Cardiac muscle cell (in vitro differentiated cells and primary cell): ENCODE measurements around the gene RBM34. TPM values are rescaled to one million over a fixed set of nuclear protein-coding genes. Genes with fewer than 3 reads are reported as not detected.
"Not testable (repeated sequence)": the region's sequence is repeated elsewhere in the genome, so short reads cannot be mapped to it uniquely, and the experiment has no call there.

ENCODE experiments used
- DNase-seq, 2 donors: peaks; one replicate each; pipeline versions ENCODE4 v3.0.0 to v3.0.0-alpha.2; 2010 to 2017; ENCODE audit warnings: low read depth in 1 of 2, low spot score in 1 of 2
- H3K27ac ChIP-seq: fragments of 200-600 bp; sonication (generic); 2 replicates; pipeline ENCODE4 v1.5.1; 2016
- H3K27me3 ChIP-seq: fragments of 200-600 bp; sonication (generic); 2 replicates; pipeline ENCODE4 v1.6.0; 2016; ENCODE audit warnings: control low read depth
- H3K36me3 ChIP-seq: fragments of 200-600 bp; sonication (generic); 2 replicates; pipeline ENCODE4 v1.5.1; 2016; ENCODE audit warnings: control low read depth
- H3K4me1 ChIP-seq: fragments of 200-600 bp; sonication (generic); 2 replicates; pipeline ENCODE4 v1.8.1; 2017; ENCODE audit warnings: low read depth, mild to moderate bottlenecking, mixed run types
- H3K4me3 ChIP-seq: fragments of 200-600 bp; sonication (generic); 2 replicates; pipeline ENCODE4 v1.5.1; 2016; ENCODE audit warnings: mild to moderate bottlenecking
- H3K9me3 ChIP-seq: fragments of 200-600 bp; sonication (generic); 2 replicates; pipeline ENCODE4 v1.5.1; 2017; ENCODE audit warnings: low read depth, mild to moderate bottlenecking, control low read depth
- CTCF ChIP-seq: IDR thresholded peaks from 2 replicates; pipeline ENCODE4 v1.5.1; 2012; ENCODE audit warnings: low read depth, mild to moderate bottlenecking, low read length
- polyA plus RNA-seq: library from polyadenylated mRNA; unstranded; fragments of >200 nt; fragmentation: Nextera tagmentation; extraction: Ambion mirVana; gene quantifications from 2 replicates; pipeline ENCODE4 v1.2.1, GENCODE V29; 2016
- total RNA-seq: library from RNA; depleted of rRNA; stranded (reverse); fragments of >200 nt; gene quantifications from 2 replicates; pipeline ENCODE4 v1.2.3, GENCODE V29; 2016

RBM34 gene
- total and polyA plus RNA-seq, 2 experiments from 2014 or later: 40.7 to 63.8 TPM

GRCh38 chr1:235098991-235099390, 62.1 kb downstream of the RBM34 start:
- no peak for TF ChIP-seq CTCF
- no peaks in the 10 kb centered on the region for H3K9me3 ChIP-seq
- no peak overlapping the region for H3K4me3 ChIP-seq
- DNase-seq: no peak
- H3K36me3 ChIP-seq: no peaks in the 10 kb centered on the region
- no peaks in the 10 kb centered on the region for H3K4me1 ChIP-seq
- no peak overlapping the region for H3K27ac ChIP-seq
- no peaks in the 10 kb centered on the region for H3K27me3 ChIP-seq

GRCh38 chr1:235098547-235098946, 62.5 kb downstream of the RBM34 start:
- no peak for TF ChIP-seq CTCF
- H3K27me3 ChIP-seq: no peaks in the 10 kb centered on the region
- no peak for DNase-seq

GRCh38 chr1:235097501-235097900, 63.5 kb downstream of the RBM34 start:
- H3K36me3 ChIP-seq, H3K4me1 ChIP-seq, H3K9me3 ChIP-seq, H3K27ac ChIP-seq, H3K27me3 ChIP-seq, DNase-seq, H3K4me3 ChIP-seq: not testable (repeated sequence)

More at GRCh38 chr1:235098547-235098946, 62.5 kb downstream of the RBM34 start:
- H3K4me1 ChIP-seq: peaks cover 2% of the 10 kb centered on the region
- H3K4me3 ChIP-seq: no peak overlapping the region
- no peaks in the 10 kb centered on the region for H3K36me3 ChIP-seq
- H3K9me3 ChIP-seq: no peaks in the 10 kb centered on the region
- H3K27ac ChIP-seq: no peak overlapping the region

- peaks cover 4% of the 10 kb centered on the region for H3K4me1 ChIP-seq
- no peak overlapping the region for H3K4me3 ChIP-seq
- no peak overlapping the region for H3K27ac ChIP-seq
- no peak for TF ChIP-seq CTCF
- no peaks in the 10 kb centered on the region for H3K36me3 ChIP-seq
- no peaks in the 10 kb centered on the region for H3K27me3 ChIP-seq
- no peaks in the 10 kb centered on the region for H3K9me3 ChIP-seq
- no peak for DNase-seq
These were observed 65.0 kb downstream of the RBM34 start for GRCh38 chr1:235095938-235096562.

GRCh38 chr1:235093696-235094592, 67.1 kb downstream of the RBM34 start:
- Histone ChIP-seq H3K4me3 (no peak overlapping the region), H3K4me1 (peaks cover 4% of the 10 kb centered on the region), H3K27ac (no peak overlapping the region), H3K27me3 (no peaks in the 10 kb centered on the region), H3K36me3 (no peaks in the 10 kb centered on the region), H3K9me3 (no peaks in the 10 kb centered on the region)
- peak; percentile 77 to 79 for DNase-seq
- TF ChIP-seq CTCF: peak; percentile 95

GRCh38 chr1:235093013-235093695, 67.9 kb downstream of the RBM34 start:
- DNase-seq: peak; percentile 77 to 82
- TF ChIP-seq CTCF: peak; percentile 30
- Histone ChIP-seq H3K4me3 (no peak overlapping the region), H3K9me3 (no peaks in the 10 kb centered on the region), H3K36me3 (no peaks in the 10 kb centered on the region), H3K4me1 (peaks cover 4% of the 10 kb centered on the region), H3K27ac (no peak overlapping the region), H3K27me3 (no peaks in the 10 kb centered on the region)

GRCh38 chr1:235092415-235092814, 68.6 kb downstream of the RBM34 start:
- H3K36me3 ChIP-seq, H3K4me1 ChIP-seq, H3K9me3 ChIP-seq, H3K27ac ChIP-seq, H3K27me3 ChIP-seq, H3K4me3 ChIP-seq, DNase-seq: not testable (repeated sequence)

GRCh38 chr1:235092045-235092406, 69.0 kb downstream of the RBM34 start:
- not testable (repeated sequence) for H3K9me3 ChIP-seq, DNase-seq, H3K36me3 ChIP-seq, H3K27ac ChIP-seq, H3K4me3 ChIP-seq, H3K27me3 ChIP-seq, H3K4me1 ChIP-seq
